MM.1S (cell line): ENCODE data around the gene LTBP3.
A peak's percentile ranks its signal among the peaks of the same experiment; 100 is the strongest.

ENCODE experiments used
- DNase-seq: peaks from one replicate; pipeline ENCODE4 v3.0.0-alpha.2; 2015
- H2AFZ ChIP-seq: fragments of 300-600 bp; sonication (generic); 2 replicates; pipeline ENCODE4 v1.6.0; 2016; ENCODE audit warnings: antibody characterized with exemption, low read length
- H3F3A ChIP-seq: fragments of 300-600 bp; sonication (generic); 2 replicates; pipeline ENCODE4 v1.6.1; 2016; ENCODE audit warnings: mild to moderate bottlenecking, antibody characterized with exemption, low read length, moderate library complexity, mixed read lengths; ENCODE audit not compliant: insufficient read depth
- H3K27ac ChIP-seq: fragments of 300-600 bp; sonication (generic); 2 replicates; pipeline ENCODE4 v1.5.1; 2016; ENCODE audit warnings: mild to moderate bottlenecking, low read length
- H3K27me3 ChIP-seq: fragments of 300-600 bp; sonication (generic); replicated peaks from 2 replicates; pipeline ENCODE4 v1.6.0; 2016; ENCODE audit warnings: low read length; ENCODE audit not compliant: insufficient read depth
- H3K36me3 ChIP-seq: fragments of 300-600 bp; sonication (generic); replicated peaks from 2 replicates; pipeline ENCODE4 v1.6.1; 2016; ENCODE audit warnings: mild to moderate bottlenecking, low read length, mixed read lengths; ENCODE audit not compliant: insufficient read depth
- H3K4me1 ChIP-seq: fragments of 300-600 bp; sonication (generic); 2 replicates; pipeline ENCODE4 v1.6.1; 2016; ENCODE audit warnings: low read length, mixed read lengths
- H3K4me2 ChIP-seq: fragments of 300-600 bp; sonication (generic); 2 replicates; pipeline ENCODE4 v1.6.0; 2016; ENCODE audit warnings: low read depth, low read length
- H3K4me3 ChIP-seq: fragments of 300-600 bp; sonication (generic); 2 replicates; pipeline ENCODE4 v1.5.1; 2016; ENCODE audit warnings: low read length, mixed read lengths
- H3K79me2 ChIP-seq: fragments of 300-600 bp; sonication (generic); 2 replicates; pipeline ENCODE4 v1.6.1; 2016; ENCODE audit warnings: mixed run types, low read length, mixed read lengths
- H3K9ac ChIP-seq: fragments of 300-600 bp; sonication (generic); 2 replicates; pipeline ENCODE4 v1.6.1; 2016; ENCODE audit warnings: low read length, mixed read lengths
- H3K9me2 ChIP-seq: fragments of 300-600 bp; sonication (generic); replicated peaks from 2 replicates; pipeline ENCODE4 v1.6.1; 2016; ENCODE audit warnings: mild to moderate bottlenecking, low read length, mixed read lengths; ENCODE audit not compliant: insufficient read depth
- H3K9me3 ChIP-seq: fragments of 300-600 bp; sonication (generic); replicated peaks from 2 replicates; pipeline ENCODE4 v1.6.1; 2016; ENCODE audit warnings: mild to moderate bottlenecking, low read length, mixed read lengths; ENCODE audit not compliant: insufficient read depth
- H4K20me1 ChIP-seq: fragments of 300-600 bp; sonication (generic); 2 replicates; pipeline ENCODE4 v1.6.1; 2016; ENCODE audit warnings: mild to moderate bottlenecking, low read length, moderate library complexity, mixed read lengths; ENCODE audit not compliant: insufficient read depth
- CTCF ChIP-seq: fragments of 300-600 bp; sonication (generic); IDR thresholded peaks from 2 replicates; pipeline ENCODE4 v1.5.1; 2016; ENCODE audit warnings: antibody characterized with exemption, low read length, mixed read lengths
- EZH2 ChIP-seq: fragments of 300-600 bp; sonication (generic); optimal IDR thresholded peaks from 2 replicates; pipeline ENCODE3; 2017; ENCODE audit warnings: low read depth, mild to moderate bottlenecking, antibody characterized with exemption, low read length, mixed read lengths
- EZH2phosphoT487 ChIP-seq: fragments of 300-600 bp; sonication (generic); IDR thresholded peaks from 2 replicates; pipeline ENCODE4 v1.6.1; 2018; ENCODE audit warnings: antibody characterized with exemption, low read length

Gene LTBP3

GRCh38 chr11:65576232-65576866 lies 18.2 kb upstream of the LTBP3 start:
- peak; percentile 19 for DNase-seq
- peak overlapping the region; percentile 87 for H3K9ac ChIP-seq
- H3F3A ChIP-seq: peaks cover 36% of the 10 kb centered on the region
- peak overlapping the region; percentile 98 for H3K4me2 ChIP-seq
- H3K9me3 ChIP-seq: no peaks in the 10 kb centered on the region
- H3K79me2 ChIP-seq: peaks cover 69% of the 10 kb centered on the region
- no peaks in the 10 kb centered on the region for H3K36me3 ChIP-seq
- H2AFZ ChIP-seq: no peak overlapping the region
- H3K4me1 ChIP-seq: peaks cover 28% of the 10 kb centered on the region
- H3K27me3 ChIP-seq: no peaks in the 10 kb centered on the region
- TF ChIP-seq CTCF (no peak), EZH2phosphoT487 (no peak), EZH2 (no peak)
- H4K20me1 ChIP-seq: no peaks in the 10 kb centered on the region
- H3K9me2 ChIP-seq: no peaks in the 10 kb centered on the region
- H3K4me3 ChIP-seq: peak overlapping the region; percentile 91
- peak overlapping the region; percentile 63 for H3K27ac ChIP-seq

GRCh38 chr11:65575568-65576231 lies 17.5 kb upstream of the LTBP3 start, which contains the start of gene EHBP1L1:
EHBP1L1 (plus strand) TSS chr11:65576053; CDS start chr11:65576303, 250 bp downstream.
- H3K4me1 ChIP-seq: peaks cover 32% of the 10 kb centered on the region
- H4K20me1 ChIP-seq: no peaks in the 10 kb centered on the region
- no peaks in the 10 kb centered on the region for H3K9me3 ChIP-seq
- 0 out of 2 replicates have a peak within 1 kb of the TSS, but pooled peaks have one; percentile 55 for H2AFZ ChIP-seq
- TF ChIP-seq CTCF (no peak), EZH2 (no peak), EZH2phosphoT487 (no peak)
- peak within 1 kb of the TSS; percentile 83 for H3K27ac ChIP-seq
- H3K79me2 ChIP-seq: peaks cover 70% of the 10 kb centered on the region
- DNase-seq: peak; percentile 76
- peak within 1 kb of the TSS; percentile 91 for H3K4me3 ChIP-seq
- H3K27me3 ChIP-seq: no peaks in the 10 kb centered on the region
- peak within 1 kb of the TSS; percentile 87 for H3K9ac ChIP-seq
- H3K4me2 ChIP-seq: peak within 1 kb of the TSS; percentile 98
- H3K36me3 ChIP-seq: no peaks in the 10 kb centered on the region
- no peaks in the 10 kb centered on the region for H3K9me2 ChIP-seq
- peaks cover 40% of the 10 kb centered on the region for H3F3A ChIP-seq

GRCh38 chr11:65574811-65575567 lies 16.8 kb upstream of the LTBP3 start:
- peak overlapping the region; percentile 75 for H3K9ac ChIP-seq
- H3K4me3 ChIP-seq: peak overlapping the region; percentile 68
- H3F3A ChIP-seq: peaks cover 42% of the 10 kb centered on the region
- H3K9me2 ChIP-seq: no peaks in the 10 kb centered on the region
- peaks cover 69% of the 10 kb centered on the region for H3K79me2 ChIP-seq
- H3K27ac ChIP-seq: peak overlapping the region; percentile 83
- H3K9me3 ChIP-seq: no peaks in the 10 kb centered on the region
- H3K4me2 ChIP-seq: peak overlapping the region; percentile 78
- TF ChIP-seq EZH2: no peak
- no peak for TF ChIP-seq EZH2phosphoT487
- no peak for TF ChIP-seq CTCF
- DNase-seq: peak; percentile 68
- H4K20me1 ChIP-seq: no peaks in the 10 kb centered on the region
- H3K27me3 ChIP-seq: no peaks in the 10 kb centered on the region
- 0 out of 2 replicates have a peak overlapping the region, but pooled peaks have one; percentile 55 for H2AFZ ChIP-seq
- peaks cover 32% of the 10 kb centered on the region for H3K4me1 ChIP-seq
- H3K36me3 ChIP-seq: no peaks in the 10 kb centered on the region
